Choroid plexus epithelial cell (primary cell): ENCODE measurements around the gene NOTCH1.
A peak's percentile ranks its signal among the peaks of the same experiment; 100 is the strongest.

ENCODE experiments used
- DNase-seq: peaks from one replicate; pipeline ENCODE4 v3.0.0-alpha.2; 2010; ENCODE audit warnings: low read depth
- H3K4me3 ChIP-seq: 2 replicates; pipeline ENCODE4 v1.5.1; 2011; ENCODE audit warnings: low read depth, mild to moderate bottlenecking, control low read depth, low read length, moderate library complexity
- TF ChIP-seq, protein P1 (sequence below): conservative IDR thresholded peaks from 2 replicates; pipeline ENCODE4 v1.5.1; 2011; ENCODE audit warnings: low read depth, mild to moderate bottlenecking, control low read depth, inconsistent platforms, low read length, moderate library complexity

Gene NOTCH1

DNA sequence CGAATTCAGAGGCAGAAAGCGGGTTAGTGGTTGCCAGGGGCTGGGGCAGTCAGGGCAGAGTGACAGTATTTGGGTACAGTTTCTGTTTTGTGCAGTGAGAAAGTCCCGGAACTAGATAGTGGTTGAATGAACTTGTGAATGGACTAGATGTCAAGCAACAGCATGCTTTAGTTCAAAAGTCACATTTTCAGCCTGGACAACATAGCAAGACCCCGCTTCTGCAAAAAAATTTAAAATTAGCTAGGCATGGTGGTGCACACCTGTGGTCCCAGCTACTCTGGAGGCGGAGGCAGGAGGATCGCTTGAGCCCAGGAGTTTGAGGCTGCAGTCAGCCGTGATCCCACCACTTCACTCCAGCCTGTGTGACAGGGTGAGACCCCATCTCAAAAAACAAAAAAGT is 8.4 kb downstream of the NOTCH1 start:
- TF ChIP-seq, protein P1, sequence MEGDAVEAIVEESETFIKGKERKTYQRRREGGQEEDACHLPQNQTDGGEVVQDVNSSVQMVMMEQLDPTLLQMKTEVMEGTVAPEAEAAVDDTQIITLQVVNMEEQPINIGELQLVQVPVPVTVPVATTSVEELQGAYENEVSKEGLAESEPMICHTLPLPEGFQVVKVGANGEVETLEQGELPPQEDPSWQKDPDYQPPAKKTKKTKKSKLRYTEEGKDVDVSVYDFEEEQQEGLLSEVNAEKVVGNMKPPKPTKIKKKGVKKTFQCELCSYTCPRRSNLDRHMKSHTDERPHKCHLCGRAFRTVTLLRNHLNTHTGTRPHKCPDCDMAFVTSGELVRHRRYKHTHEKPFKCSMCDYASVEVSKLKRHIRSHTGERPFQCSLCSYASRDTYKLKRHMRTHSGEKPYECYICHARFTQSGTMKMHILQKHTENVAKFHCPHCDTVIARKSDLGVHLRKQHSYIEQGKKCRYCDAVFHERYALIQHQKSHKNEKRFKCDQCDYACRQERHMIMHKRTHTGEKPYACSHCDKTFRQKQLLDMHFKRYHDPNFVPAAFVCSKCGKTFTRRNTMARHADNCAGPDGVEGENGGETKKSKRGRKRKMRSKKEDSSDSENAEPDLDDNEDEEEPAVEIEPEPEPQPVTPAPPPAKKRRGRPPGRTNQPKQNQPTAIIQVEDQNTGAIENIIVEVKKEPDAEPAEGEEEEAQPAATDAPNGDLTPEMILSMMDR, result no peak
- DNase-seq, result no peak

DNA sequence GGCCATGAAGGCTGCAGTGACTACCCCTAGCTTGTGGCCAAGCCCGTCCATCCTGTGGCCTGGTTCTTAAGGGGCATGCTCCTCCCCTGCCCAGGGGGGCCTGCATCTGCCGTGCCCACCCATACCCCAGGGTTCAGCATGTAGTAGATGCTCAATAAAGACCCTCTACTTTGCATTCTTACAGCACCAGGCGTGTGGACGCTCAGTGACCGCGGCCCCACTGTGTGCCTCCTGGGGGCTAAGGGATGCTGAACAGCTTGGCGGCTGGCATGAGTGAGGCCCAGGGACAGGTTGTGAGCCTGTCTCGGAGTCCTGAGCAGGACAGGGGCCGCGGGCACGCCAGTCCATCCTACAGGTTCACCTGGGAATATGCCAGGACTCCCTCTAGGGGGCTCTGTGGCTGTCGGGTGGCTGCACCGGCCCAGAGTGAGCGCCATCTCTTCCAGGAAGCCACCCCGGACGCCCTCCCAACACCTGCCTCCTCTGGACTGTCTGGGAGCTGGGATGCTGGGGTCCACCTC is 9.1 kb downstream of the NOTCH1 start:
- H3K4me3 ChIP-seq, result no peak overlapping the region
- no peak for DNase-seq

More for the DNA sequence above, 8.4 kb downstream of the NOTCH1 start:
- H3K4me3 ChIP-seq, result no peak overlapping the region

DNA sequence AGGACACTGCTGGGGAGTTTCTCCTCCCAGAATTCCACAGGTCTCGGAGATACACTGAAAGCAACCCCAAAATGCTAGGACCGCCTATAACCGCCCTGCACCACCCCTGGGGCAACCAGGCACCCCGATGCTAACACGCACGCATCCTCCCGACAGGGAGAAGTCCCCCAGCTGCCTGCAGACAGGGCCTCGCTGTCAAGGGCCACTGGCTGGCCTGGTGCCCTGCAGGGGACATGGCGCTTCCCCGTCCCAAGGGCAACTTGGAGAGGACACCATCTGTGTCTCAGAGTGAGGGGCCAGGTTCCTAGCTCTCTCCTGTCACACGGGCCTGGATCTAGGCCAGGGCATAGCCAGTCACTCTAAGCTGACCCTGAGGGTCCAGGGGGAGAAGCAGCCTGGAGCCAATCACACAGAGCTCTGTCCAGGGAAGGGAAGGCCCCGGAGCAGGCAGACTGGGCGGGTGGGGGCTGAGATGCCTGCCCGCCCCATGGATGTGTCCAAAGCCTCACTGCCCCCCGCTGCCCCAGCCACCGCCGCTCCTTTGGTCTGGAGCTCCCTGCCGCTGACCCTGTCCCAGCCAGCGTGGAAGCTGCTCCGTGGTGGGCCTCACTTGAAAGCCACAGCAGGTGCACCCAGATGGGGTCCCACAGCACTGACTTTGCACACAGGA is 9.7 kb downstream of the NOTCH1 start:
- no peak overlapping the region for H3K4me3 ChIP-seq
- DNase-seq, result no peak
- TF ChIP-seq, protein P1, result no peak

More for the DNA sequence above, 9.1 kb downstream of the NOTCH1 start:
- TF ChIP-seq, protein P1, result peak; percentile 8

DNA sequence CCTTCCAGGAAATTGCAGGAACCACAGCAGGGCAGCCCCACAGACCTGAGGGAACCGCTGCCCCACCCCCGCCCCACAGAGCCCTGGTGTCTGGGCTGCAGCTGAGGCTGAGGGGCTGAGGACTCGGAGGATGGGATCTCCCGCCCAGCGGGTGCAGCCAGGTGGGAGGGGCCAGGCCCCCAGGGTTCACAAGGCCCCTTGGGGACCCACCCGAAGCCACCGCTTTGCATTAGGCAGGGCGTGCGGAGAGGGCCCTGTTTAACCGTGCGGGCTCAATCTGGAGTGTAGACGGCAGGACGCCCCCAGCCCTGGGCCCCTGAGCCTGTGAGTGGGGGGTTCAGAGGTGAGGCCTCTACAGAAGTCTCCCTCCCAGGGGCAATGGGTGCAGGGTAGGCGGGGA is 10.8 kb downstream of the NOTCH1 start:
- DNase-seq, result no peak
- no peak overlapping the region for H3K4me3 ChIP-seq
- TF ChIP-seq, protein P1, result no peak

DNA sequence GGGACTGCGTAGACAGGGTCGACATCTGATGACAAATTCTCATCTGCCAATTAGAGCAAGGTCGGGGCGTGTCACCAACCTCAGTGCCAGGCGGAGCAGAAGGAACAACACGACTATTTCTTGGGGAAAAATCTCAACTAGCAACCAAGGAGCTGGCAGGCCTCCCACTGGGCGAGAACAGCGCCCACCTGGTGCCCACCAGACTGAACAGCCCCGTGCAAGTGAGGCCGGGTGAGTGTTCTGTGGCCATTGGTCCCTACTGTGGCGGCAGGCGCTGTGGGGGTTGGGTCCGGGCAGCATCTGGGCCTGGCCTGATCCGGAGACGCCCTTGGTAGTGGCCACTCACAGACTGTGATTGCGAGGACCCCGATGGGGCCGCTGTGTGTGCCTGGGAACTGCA is 11.5 kb downstream of the NOTCH1 start:
- TF ChIP-seq, protein P1, result no peak
- H3K4me3 ChIP-seq, result no peak overlapping the region
- no peak for DNase-seq

DNA sequence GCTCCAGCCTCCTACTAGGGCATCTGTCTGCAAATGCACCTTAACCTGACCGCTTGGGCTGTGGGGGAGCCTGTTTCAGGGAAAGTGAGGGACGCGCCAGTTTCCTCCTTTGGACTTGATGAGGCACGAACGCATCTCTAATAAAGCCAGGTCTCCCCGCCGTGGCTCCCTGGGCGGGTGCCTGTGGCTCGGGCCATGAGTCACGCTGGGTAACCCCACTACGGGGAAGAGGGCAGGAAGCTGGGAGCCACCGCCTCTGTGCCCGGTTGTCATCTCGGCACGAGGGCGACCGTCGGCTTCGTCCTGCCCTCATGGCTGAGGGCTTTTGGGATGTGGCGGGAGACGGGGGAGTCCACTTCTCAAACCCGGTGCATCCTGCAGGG is 12.1 kb downstream of the NOTCH1 start:
- no peak overlapping the region for H3K4me3 ChIP-seq

More for the DNA sequence above, 12.1 kb downstream of the NOTCH1 start:
- TF ChIP-seq, protein P1, result no peak
- no peak for DNase-seq
